GM23338 (cell line): ENCODE results near the gene SERP2. TPM values are rescaled to one million over a fixed set of nuclear protein-coding genes. Genes with fewer than 3 reads are reported as not detected.

Source experiments
- ATAC-seq: fragments of 200-7000 bp; cut with Tn5 transposase; 3 replicates; pipeline ENCODE4 v1.9.1; 2020
- DNase-seq: peaks from one replicate; pipeline ENCODE4 v3.0.0-alpha.2; 2015; ENCODE audit warnings: low spot score
- H2AFZ ChIP-seq: fragments of 200-600 bp; sonication (generic); 2 replicates; pipeline ENCODE4 v1.8.0; 2016; ENCODE audit warnings: antibody characterized with exemption, mild to moderate bottlenecking, moderate library complexity
- H3F3A ChIP-seq: fragments of 200-600 bp; sonication (generic); replicated peaks from 2 replicates; pipeline ENCODE4 v1.8.0; 2017; ENCODE audit warnings: antibody characterized with exemption, mixed run types, low read depth
- H3K27ac ChIP-seq: fragments of 200-600 bp; sonication (generic); 2 replicates; pipeline ENCODE4 v1.6.1; 2016; ENCODE audit warnings: low read depth
- H3K27me3 ChIP-seq: fragments of 200-600 bp; sonication (generic); 2 replicates; pipeline ENCODE4 v1.8.0; 2016; ENCODE audit warnings: mild to moderate bottlenecking, mixed run types, moderate library complexity; ENCODE audit not compliant: insufficient read depth
- H3K36me3 ChIP-seq: fragments of 200-600 bp; sonication (generic); 2 replicates; pipeline ENCODE4 v1.8.0; 2016; ENCODE audit warnings: mild to moderate bottlenecking; ENCODE audit not compliant: insufficient read depth
- H3K4me1 ChIP-seq: fragments of 200-600 bp; sonication (generic); 2 replicates; pipeline ENCODE4 v1.8.0; 2016; ENCODE audit warnings: mild to moderate bottlenecking, moderate library complexity; ENCODE audit not compliant: insufficient read depth
- H3K4me2 ChIP-seq: fragments of 200-600 bp; sonication (generic); 2 replicates; pipeline ENCODE4 v1.7.1; 2017; ENCODE audit warnings: mixed run types
- H3K4me3 ChIP-seq: fragments of 200-600 bp; sonication (generic); 2 replicates; pipeline ENCODE4 v1.6.1; 2016; ENCODE audit warnings: mixed run types
- H3K79me2 ChIP-seq: fragments of 200-600 bp; sonication (generic); replicated peaks from 2 replicates; pipeline ENCODE4 v1.8.0; 2017; ENCODE audit warnings: mild to moderate bottlenecking; ENCODE audit not compliant: insufficient read depth
- H3K9me2 ChIP-seq: fragments of 200-600 bp; sonication (generic); 2 replicates; pipeline ENCODE4 v1.8.0; 2017; ENCODE audit not compliant: insufficient read depth
- H4K20me1 ChIP-seq: fragments of 200-600 bp; sonication (generic); replicated peaks from 2 replicates; pipeline ENCODE4 v1.8.0; 2017; ENCODE audit warnings: mild to moderate bottlenecking; ENCODE audit not compliant: insufficient read depth
- H3K27ac Mint-ChIP-seq: 2 replicates; pipeline ENCODE4 v1.8.0; 2020; ENCODE audit warnings: inconsistent platforms, mild to moderate bottlenecking, moderate library complexity, mixed read lengths
- H3K27me3 Mint-ChIP-seq: 3 replicates; pipeline ENCODE4 v1.8.0; 2022; ENCODE audit warnings: low read depth, mild to moderate bottlenecking, moderate library complexity, mixed read lengths, inconsistent platforms; ENCODE audit not compliant: insufficient read depth, poor library complexity
- H3K36me3 Mint-ChIP-seq: 3 replicates; pipeline ENCODE4 v1.8.0; 2021; ENCODE audit warnings: low read depth, mild to moderate bottlenecking, inconsistent platforms, moderate library complexity, mixed read lengths
- H3K4me1 Mint-ChIP-seq: 3 replicates; pipeline ENCODE4 v1.8.0; 2020; ENCODE audit warnings: mild to moderate bottlenecking, inconsistent platforms, mixed read lengths
- H3K4me3 Mint-ChIP-seq: 3 replicates; pipeline ENCODE4 v1.8.0; 2021; ENCODE audit warnings: moderate library complexity, mild to moderate bottlenecking, inconsistent platforms, mixed read lengths
- H3K9me3 Mint-ChIP-seq: 3 replicates; pipeline ENCODE4 v1.8.0; 2020; ENCODE audit warnings: moderate library complexity, mild to moderate bottlenecking, inconsistent platforms, mixed read lengths
- CREB1 ChIP-seq: fragments of 250-450 bp; sonication (Bioruptor Pico); IDR thresholded peaks from 2 replicates; pipeline ENCODE4 v1.5.0; 2020; ENCODE audit warnings: low read depth, mild to moderate bottlenecking, moderate library complexity
- CTCF ChIP-seq, 2 experiments: fragments of 200-600 bp in 1 of 2; sonication (generic) in 1 of 2; conservative IDR thresholded peaks; 2 replicates each; pipeline versions ENCODE4 v1.5.1 to v1.6.1; 2016 to 2017; ENCODE audit warnings: antibody characterized with exemption in 2 of 2, low read depth in 2 of 2, mild to moderate bottlenecking in 2 of 2, moderate library complexity in 1 of 2
- ETS1 ChIP-seq: IDR thresholded peaks from 2 replicates; pipeline ENCODE4 v1.6.1; 2016; ENCODE audit warnings: antibody characterized with exemption
- EZH2 ChIP-seq: fragments of 200-600 bp; sonication (generic); IDR thresholded peaks from one replicate; pipeline ENCODE4 v1.8.0; 2017; ENCODE audit warnings: antibody characterized with exemption, mild to moderate bottlenecking, low read depth; ENCODE audit not compliant: unreplicated experiment
- EZH2phosphoT487 ChIP-seq: fragments of 200-600 bp; sonication (generic); IDR thresholded peaks from one replicate; pipeline ENCODE4 v1.8.1; 2018; ENCODE audit warnings: antibody characterized with exemption; ENCODE audit not compliant: unreplicated experiment
- JUNB ChIP-seq: IDR thresholded peaks from one replicate; pipeline ENCODE4 v1.6.1; 2016; ENCODE audit warnings: antibody characterized with exemption; ENCODE audit not compliant: unreplicated experiment
- NANOG ChIP-seq: IDR thresholded peaks from 2 replicates; pipeline ENCODE4 v1.6.1; 2016; ENCODE audit warnings: antibody characterized with exemption, borderline replicate concordance
- POLR2AphosphoS5 ChIP-seq: IDR thresholded peaks from 2 replicates; pipeline ENCODE4 v1.6.1; 2016; ENCODE audit warnings: antibody characterized with exemption, low read depth
- REST ChIP-seq: IDR thresholded peaks from one replicate; pipeline ENCODE4 v1.6.1; 2018; ENCODE audit warnings: antibody characterized with exemption; ENCODE audit not compliant: unreplicated experiment
- STAT1 ChIP-seq: IDR thresholded peaks from one replicate; pipeline ENCODE4 v1.6.1; 2016; ENCODE audit warnings: antibody characterized with exemption; ENCODE audit not compliant: unreplicated experiment
- ZNF114 ChIP-seq: fragments of 250-450 bp; sonication (Bioruptor Pico); IDR thresholded peaks from 2 replicates; pipeline ENCODE4 v1.5.0; 2020; ENCODE audit warnings: mild to moderate bottlenecking, moderate library complexity
- ZNF331 ChIP-seq: fragments of 250-450 bp; sonication (Bioruptor Pico); IDR thresholded peaks from 2 replicates; pipeline ENCODE4 v1.5.0; 2020; ENCODE audit warnings: low read depth, mild to moderate bottlenecking, moderate library complexity
- ZNF462 ChIP-seq: fragments of 250-450 bp; sonication (Bioruptor Pico); IDR thresholded peaks from 2 replicates; pipeline ENCODE4 v1.5.0; 2020; ENCODE audit warnings: mild to moderate bottlenecking, moderate library complexity
- polyA plus RNA-seq: library from polyadenylated mRNA; unstranded; fragments of >200 nt; fragmentation: Nextera tagmentation; extraction: Ambion mirVana; gene quantifications from 2 replicates; pipeline ENCODE4 v1.2.1, GENCODE V29; 2016
- total RNA-seq: library from RNA; depleted of rRNA; stranded (reverse); fragments of >200 nt; shearing (Covaris generic); gene quantifications from 2 replicates; pipeline ENCODE4 v1.2.3, GENCODE V29; 2014

The SERP2 gene
- total and polyA plus RNA-seq, 2 experiments from 2014 or later: 0.59 to 3.4 TPM

GRCh38 chr13:44439452-44440024, 65.9 kb downstream of the SERP2 start:
- Mint-ChIP-seq H3K4me3 (no peak overlapping the region), H3K27ac (peak overlapping the region; percentile 51; the same call in 1 of the 2 replicates), H3K4me1 (peaks cover 24% of the 10 kb centered on the region), H3K36me3 (peaks cover 4% of the 10 kb centered on the region), H3K9me3 (no peaks in the 10 kb centered on the region), H3K27me3 (peaks cover 4% of the 10 kb centered on the region)
- H3K9me2 ChIP-seq: no peaks in the 10 kb centered on the region
- H3K4me3 ChIP-seq: no peak overlapping the region
- H4K20me1 ChIP-seq: peaks cover 3% of the 10 kb centered on the region; the same call in 1 of the 2 replicates
- no peaks in the 10 kb centered on the region for H3K27me3 ChIP-seq
- H3F3A ChIP-seq: no peaks in the 10 kb centered on the region
- H3K4me2 ChIP-seq: no peak overlapping the region
- TF ChIP-seq STAT1 (no peak), ZNF331 (CRISPR knock-in tag) (no peak), POLR2AphosphoS5 (no peak), JUNB (no peak), NANOG (no peak), CTCF (conservative IDR thresholded peaks at IDR 0.05; ENCODE audit: low read depth in 2 of 2) (no peak), ZNF114 (no peak), CREB1 (CRISPR knock-in tag) (no peak), REST (no peak), EZH2 (no peak), ETS1 (no peak), EZH2phosphoT487 (no peak), ZNF462 (CRISPR knock-in tag) (no peak)
- H3K36me3 ChIP-seq: 0 out of 2 replicates have a peak, but pooled peaks cover 3% of the 10 kb centered on the region
- no peak for DNase-seq
- H3K27ac ChIP-seq: peak overlapping the region; percentile 35; the same call in 1 of the 2 replicates
- peaks cover 45% of the 10 kb centered on the region for H3K79me2 ChIP-seq
- peaks cover 8% of the 10 kb centered on the region for H3K4me1 ChIP-seq
- H2AFZ ChIP-seq: no peak overlapping the region
- no peak for ATAC-seq
